ENCODE measurements around the gene SF3A2.
"Not testable (repeated sequence)": the region's sequence is repeated elsewhere in the genome, so short reads cannot be mapped to it uniquely, and the experiment has no call there.

SF3A2 gene

GRCh38 chr19:2236314-2237050, at the start of gene SF3A2, which contains the start of gene PLEKHJ1:
SF3A2 (plus strand) TSS chr19:2236824; CDS start chr19:2243419, 6,595 bp downstream.
PLEKHJ1 (minus strand) TSS chr19:2236329; CDS start chr19:2236248, 81 bp downstream.
- peak; percentile 97 for DNase-seq (ENCODE audit: low spot score)

- DNase-seq (ENCODE audit: low spot score) = no peak
Measured at GRCh38 chr19:2187159-2187558, 49.5 kb upstream of the SF3A2 start.

- no peak for DNase-seq (ENCODE audit: low spot score)
Measured at GRCh38 chr19:2188708-2189385, 47.8 kb upstream of the SF3A2 start.

GRCh38 chr19:2189880-2190279, 46.7 kb upstream of the SF3A2 start:
- DNase-seq (ENCODE audit: low spot score) = no peak

GRCh38 chr19:2190848-2191455, 45.7 kb upstream of the SF3A2 start:
- DNase-seq (ENCODE audit: low spot score) = no peak

GRCh38 chr19:2191456-2192310, 44.9 kb upstream of the SF3A2 start:
- no peak for DNase-seq (ENCODE audit: low spot score)

- DNase-seq (ENCODE audit: low spot score) = no peak
Measured at GRCh38 chr19:2192862-2193261, 43.8 kb upstream of the SF3A2 start.

- DNase-seq (ENCODE audit: low spot score) = no peak
Measured at GRCh38 chr19:2193807-2194206, 42.8 kb upstream of the SF3A2 start.

- no peak for DNase-seq (ENCODE audit: low spot score)
Measured at GRCh38 chr19:2194513-2195078, 42.0 kb upstream of the SF3A2 start.

- no peak for DNase-seq (ENCODE audit: low spot score)
Measured at GRCh38 chr19:2195361-2195760, 41.3 kb upstream of the SF3A2 start.

- DNase-seq (ENCODE audit: low spot score) = no peak
Measured at GRCh38 chr19:2195914-2196313, 40.7 kb upstream of the SF3A2 start.

- DNase-seq (ENCODE audit: low spot score) = no peak
Measured at GRCh38 chr19:2197270-2197669, 39.4 kb upstream of the SF3A2 start.

- no peak for DNase-seq (ENCODE audit: low spot score)
Measured at GRCh38 chr19:2198317-2198716, 38.3 kb upstream of the SF3A2 start.

- DNase-seq (ENCODE audit: low spot score) = no peak
Measured at GRCh38 chr19:2199215-2199614, 37.4 kb upstream of the SF3A2 start.

GRCh38 chr19:2199861-2200623, 36.6 kb upstream of the SF3A2 start:
- no peak for DNase-seq (ENCODE audit: low spot score)

- not testable (repeated sequence) for DNase-seq (ENCODE audit: low spot score)
Measured at GRCh38 chr19:2200624-2201294, 35.9 kb upstream of the SF3A2 start.

GRCh38 chr19:2201473-2202148, 35.0 kb upstream of the SF3A2 start:
- DNase-seq (ENCODE audit: low spot score) = peak; percentile 3

- no peak for DNase-seq (ENCODE audit: low spot score)
Measured at GRCh38 chr19:2202366-2202765, 34.3 kb upstream of the SF3A2 start.

- DNase-seq (ENCODE audit: low spot score) = no peak
Measured at GRCh38 chr19:2207008-2207407, 29.6 kb upstream of the SF3A2 start.
